HG02642 (cell line): ENCODE results near the gene PA2G4.

Source experiments
- ATAC-seq: cut with Tn5 transposase; IDR thresholded peaks from one replicate; pipeline ENCODE4 v1.9.1; 2021; ENCODE audit warnings: mild to moderate bottlenecking; ENCODE audit not compliant: unreplicated experiment, poor library complexity

Gene PA2G4

DNA sequence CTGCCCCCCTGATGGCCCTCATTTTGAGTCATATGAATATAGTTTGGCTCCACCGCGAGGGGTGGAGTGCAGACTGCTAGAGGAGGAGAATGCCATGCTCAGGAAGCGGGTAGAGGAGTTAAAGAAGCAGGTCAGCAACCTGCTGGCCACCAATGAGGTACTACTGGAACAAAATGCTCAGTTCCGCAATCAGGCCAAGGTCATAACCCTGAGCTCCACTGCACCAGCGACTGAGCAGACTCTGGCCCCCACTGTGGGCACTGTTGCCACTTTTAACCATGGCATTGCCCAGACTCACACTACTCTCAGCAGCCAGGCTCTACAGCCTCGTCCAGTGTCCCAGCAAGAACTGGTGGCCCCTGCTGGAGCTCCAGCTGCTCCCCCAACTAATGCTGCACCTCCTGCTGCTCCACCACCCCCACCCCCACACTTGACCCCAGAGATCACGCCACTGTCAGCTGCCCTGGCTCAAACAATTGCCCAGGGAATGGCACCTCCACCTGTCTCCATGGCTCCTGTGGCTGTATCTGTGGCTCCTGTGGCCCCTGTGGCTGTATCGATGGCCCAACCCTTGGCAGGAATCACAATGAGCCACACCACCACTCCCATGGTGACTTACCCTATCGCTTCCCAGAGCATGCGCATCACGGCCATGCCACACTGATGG is 17.0 kb downstream of the PA2G4 start:
- no peak for ATAC-seq

DNA sequence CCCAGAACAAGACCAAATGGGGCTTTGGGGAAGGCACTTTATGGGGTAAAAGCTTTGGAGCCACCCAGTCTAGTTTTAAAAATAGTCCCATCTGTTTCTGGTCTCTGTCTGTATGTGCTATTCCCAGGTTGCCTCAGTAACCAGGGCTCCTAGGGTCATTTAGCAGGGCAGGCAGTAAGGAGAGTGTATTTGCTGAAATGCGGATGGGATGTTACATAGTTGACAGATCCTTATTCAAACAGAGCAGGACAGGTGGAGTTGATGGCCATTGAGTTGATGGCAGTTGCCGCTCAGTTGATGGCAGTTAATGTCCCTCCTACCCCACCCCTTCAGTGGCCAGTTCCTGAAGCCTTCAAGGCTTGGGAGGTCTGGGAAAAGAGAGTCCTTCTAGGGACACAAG is 18.3 kb downstream of the PA2G4 start:
- ATAC-seq: no peak

DNA sequence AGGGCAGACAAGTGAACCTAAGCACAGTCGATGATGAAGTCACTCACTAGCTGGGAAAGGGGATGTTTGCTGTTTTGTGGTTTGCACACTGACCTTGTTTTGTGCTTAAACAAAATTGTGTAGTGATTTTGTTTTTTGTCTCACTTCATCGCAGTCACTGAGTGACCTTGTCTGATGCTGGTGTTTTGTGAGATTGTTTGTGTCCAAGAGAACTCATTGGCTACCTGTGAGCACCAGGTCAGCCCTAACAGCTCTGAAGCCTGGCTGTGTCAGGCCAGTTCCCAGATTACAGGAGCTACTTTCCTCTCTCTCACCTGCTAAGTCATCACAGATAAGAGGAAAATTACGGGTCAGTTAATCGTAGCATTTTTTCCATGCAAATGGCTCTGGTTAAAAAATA is 19.8 kb downstream of the PA2G4 start:
- no peak for ATAC-seq

DNA sequence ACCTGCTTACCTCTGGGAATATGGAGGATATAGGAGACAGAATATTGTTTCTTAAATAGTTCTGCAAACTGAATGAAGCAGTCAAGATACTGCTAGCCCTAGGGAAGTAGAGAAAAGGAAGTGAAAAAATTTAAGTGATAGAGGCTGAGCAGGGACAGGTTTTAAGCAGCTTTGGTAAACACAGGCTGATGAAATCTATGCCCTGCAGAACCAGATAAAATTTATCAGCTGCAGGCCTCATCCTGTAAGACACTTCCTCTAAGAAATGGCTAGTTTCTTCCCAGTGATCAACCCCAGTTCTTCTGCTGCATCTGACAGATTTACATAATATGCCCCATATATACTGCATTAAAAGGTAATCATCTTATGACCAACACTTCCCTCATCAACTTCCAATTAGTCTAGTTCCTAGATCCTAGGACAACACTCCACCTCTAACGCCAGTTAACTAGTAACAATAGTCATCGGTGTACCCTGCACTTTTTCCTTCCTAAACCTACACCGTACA is 22.4 kb downstream of the PA2G4 start:
- no peak for ATAC-seq

DNA sequence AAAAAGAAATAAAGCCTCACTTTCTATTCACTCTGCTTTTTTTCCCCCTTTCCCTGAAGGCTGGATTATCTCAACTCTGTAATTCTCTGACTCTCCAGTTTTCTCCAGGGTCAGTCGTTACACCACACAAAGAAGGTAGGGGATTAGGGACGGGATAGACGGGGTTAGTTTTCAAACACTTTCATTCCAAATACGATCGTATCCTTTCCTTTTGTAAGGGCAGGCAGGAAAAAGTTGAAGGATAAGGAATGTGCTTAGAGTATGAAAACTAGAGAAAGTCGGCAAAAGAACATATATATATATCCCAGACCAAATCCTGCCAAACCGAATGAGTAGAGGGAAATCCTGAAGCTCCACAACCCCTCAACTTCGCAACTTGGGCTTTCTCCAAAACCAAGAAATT is 23.1 kb downstream of the PA2G4 start:
- ATAC-seq: no peak

DNA sequence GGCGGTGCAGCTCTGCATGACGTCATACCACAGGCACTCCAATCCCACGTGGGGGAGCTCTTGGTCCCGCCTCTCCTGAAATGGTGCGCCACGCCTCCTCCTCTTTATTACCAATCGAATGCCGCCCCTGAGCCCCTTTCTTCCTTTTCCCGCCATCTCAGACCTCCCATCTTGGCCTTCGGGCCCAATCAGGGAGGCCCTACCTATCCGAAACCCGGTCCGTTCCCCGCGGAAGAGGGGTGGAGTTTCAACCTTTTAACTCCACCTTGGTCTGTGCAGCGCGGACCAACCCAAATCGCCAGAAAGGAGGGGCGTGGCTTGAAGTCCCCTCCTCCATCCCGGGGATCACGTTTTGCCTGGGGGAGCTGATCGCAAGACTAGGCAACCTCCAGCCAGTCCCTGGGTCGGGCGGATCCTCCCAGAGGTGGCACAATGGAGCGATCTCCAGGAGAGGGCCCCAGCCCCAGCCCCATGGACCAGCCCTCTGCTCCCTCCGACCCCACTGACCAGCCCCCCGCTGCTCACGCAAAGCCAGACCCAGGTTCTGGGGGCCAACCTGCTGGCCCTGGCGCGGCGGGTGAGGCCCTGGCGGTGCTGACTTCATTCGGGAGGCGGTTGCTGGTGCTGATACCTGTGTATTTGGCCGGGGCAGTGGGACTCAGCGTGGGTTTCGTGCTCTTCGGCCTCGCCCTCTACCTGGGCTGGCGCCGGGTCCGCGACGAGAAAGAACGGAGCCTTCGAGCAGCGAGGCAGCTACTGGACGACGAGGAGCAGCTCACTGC is 23.7 kb downstream of the PA2G4 start, which contains the start of gene ESYT1:
Gene ESYT1 (plus strand): TSS at position 380 of the 782 bp plus-strand sequence. CDS start 53 bp downstream, at position 433.
- peak; percentile 88 for ATAC-seq

DNA sequence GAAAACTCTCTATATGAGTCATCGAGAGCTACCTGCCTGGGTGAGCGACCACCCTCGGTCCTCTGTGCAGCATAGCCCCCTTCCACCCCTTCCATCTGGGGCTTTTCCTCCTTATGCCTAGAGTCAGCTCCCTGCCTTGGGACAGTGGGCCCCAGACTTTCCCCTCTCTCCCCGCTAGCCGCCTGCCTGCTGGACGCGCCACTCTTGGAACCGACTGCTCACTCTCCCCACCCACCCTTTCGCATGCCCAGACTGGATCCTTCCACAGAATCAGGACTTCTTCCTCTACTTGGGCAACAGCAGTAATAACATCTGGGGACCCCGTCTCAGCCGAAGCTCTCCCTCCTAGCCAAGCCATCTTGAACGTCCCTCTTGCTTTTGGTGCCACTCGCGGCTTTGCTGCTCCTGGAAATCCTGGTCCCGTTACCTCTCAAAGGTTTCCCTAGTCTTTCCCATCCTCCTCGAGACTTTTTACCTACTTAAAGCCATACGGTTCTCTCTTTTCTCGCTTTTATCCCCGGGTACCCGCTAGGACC is 24.4 kb downstream of the PA2G4 start:
- ATAC-seq: no peak

DNA sequence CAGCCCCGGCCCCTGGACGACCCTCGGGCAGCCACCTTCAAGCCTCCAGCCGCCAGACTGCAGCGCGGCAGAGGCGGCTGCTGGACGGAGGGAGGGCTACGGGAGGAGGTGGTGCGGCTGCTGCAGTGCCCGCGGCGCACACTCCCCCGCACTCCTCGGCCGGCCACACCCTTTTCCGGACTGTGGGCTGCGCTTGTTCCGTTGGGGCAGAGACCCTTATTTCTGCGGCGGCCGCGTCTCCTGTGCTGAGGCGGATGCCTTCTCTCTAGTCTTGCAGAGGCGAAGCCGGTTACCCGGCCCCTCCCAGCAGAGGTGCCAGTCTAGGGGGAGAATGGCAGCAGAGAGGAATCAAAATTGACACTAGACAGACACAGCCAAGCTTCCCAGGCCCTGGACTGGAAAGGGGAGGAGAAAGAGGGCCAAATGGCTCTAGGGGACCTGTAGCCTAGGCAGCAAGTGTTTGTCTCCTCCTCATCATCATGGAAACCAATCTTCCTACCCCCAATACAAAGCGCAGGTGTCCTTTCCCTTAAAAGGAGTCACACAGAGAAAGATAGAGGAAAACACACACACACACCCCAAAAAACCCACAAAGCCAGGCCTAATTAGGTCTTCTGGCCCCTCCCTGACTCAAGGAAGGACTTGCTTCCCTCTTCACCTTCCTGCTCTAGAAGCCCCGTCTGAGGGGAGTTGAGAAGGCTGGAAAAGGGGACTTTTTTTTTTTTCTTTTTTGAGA is 25.0 kb downstream of the PA2G4 start:
- ATAC-seq: peak; percentile 32

DNA sequence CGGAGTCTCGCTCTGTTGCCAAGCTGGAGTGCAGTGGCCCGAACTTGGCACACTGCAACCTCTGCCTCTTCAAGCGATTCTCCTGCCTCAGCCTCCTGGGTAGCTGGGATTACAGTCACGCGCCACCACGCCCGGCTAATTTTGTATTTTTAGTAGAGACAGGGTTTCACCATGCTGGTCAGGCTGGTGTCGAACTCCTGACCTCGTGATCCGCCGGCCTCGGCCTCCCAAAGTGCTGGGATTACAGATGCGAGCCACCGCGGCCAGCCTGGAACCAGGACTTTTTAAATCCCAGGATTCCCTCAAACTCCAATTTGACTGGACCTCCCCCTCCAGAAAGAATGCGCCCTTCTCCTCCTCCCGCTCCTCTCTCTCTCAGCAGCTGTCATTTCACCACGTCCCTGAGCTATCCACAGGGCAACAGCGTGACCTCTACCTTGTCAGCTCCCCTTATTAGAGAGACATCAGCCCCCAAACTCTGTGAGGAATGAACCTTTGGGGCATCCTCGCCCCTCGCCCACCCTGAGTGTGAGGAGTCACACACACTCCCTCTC is 25.7 kb downstream of the PA2G4 start:
- ATAC-seq: no peak

DNA sequence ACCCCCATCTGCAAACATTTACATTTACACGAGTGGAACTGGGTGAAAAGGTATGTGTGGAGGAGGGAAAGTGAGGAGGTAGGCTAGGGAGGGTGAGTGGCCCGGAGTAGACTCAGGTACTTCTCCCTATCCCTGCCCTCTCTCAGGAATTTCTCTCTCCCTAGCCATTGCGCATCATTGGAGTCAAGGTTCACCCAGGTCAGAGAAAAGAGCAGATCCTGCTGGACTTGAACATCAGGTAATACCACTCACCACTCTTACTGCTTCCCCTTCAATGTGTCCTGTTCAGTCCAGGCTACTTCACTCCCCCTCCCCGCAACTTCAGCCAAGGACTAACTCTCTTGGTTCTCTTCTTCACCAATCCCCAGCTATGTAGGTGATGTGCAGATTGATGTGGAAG is 26.5 kb downstream of the PA2G4 start:
- no peak for ATAC-seq

DNA sequence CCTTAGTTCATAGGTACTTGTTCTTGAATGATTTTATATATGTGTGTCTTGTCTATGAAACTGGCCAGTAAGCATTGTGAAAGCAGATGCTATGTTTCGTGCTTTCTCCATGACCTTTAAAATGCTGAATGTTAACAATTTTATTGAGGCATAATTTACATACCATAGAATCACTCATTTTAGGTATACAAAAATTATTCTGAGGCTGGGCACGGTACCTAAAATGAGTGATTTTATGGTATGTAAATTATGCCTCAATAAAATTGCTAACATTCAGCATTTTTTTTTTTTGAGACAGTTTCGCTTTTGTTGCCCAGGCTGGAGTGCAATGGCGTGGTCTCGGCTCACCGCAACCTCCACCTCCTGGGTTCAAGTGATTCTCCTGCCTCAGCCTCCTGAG is 30.5 kb downstream of the PA2G4 start:
- ATAC-seq: no peak

DNA sequence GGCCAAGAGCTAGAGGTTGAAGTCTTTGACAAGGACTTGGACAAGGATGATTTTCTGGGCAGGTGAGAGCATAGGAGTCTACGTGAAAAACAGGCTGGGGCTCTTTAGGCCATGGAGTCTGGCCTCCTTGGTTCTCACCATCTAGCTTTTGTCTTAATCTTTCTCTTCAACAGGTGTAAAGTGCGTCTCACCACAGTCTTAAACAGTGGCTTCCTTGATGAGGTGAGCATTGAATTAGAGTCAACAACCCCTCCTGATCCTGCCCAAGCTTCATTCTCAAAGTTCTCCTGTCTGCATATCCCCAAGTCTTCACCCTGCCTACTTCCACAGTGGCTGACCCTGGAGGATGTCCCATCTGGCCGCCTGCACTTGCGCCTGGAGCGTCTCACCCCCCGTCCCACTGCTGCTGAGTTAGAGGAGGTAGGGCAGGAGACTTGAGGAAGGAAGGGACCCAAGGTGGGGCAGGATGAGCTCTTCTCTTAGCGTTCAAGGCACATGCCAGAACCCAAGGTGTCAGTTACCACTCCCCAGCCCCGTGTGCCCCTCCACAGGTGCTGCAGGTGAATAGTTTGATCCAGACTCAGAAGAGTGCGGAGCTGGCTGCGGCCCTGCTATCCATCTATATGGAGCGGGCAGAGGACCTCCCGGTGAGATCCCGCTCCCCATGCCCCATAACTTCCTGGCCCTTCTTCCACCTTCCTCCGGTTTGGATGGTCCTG is 33.7 kb downstream of the PA2G4 start:
- no peak for ATAC-seq

DNA sequence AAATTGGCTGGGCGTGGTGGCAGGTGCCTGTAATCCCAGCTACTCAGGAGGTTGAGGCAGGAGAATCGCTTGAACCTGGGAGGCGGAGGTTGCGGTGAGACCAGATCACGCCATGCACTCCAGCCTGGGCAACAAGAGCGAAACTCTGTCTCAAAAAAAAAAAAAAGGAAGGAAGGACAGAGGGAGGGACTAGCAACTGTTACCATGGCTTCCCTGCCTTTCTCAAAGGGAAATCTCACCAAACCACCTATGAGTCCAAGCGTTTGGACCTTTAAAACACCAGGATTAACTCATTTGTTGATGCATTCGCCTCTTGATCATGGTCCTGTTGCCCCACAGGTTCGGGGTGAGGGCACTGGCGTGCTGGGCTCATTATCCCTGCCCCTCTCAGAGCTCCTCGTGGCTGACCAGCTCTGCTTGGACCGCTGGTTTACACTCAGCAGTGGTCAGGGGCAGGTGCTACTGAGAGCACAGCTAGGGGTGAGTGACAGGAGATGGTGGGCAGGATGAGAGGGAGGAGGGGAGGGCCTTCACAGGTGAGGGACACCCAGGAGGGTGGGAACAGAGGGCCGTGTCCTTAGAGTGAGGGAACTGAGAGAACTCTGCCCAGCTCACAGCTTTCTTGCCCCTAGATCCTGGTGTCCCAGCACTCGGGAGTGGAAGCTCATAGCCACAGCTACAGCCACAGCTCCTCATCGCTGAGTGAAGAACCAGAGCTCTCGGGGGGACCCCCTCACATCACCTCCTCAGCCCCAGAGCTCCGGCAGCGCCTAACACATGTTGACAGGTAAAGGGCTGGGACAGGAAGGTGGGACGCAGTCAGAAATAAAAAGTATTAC is 37.8 kb downstream of the PA2G4 start:
- ATAC-seq: no peak

DNA sequence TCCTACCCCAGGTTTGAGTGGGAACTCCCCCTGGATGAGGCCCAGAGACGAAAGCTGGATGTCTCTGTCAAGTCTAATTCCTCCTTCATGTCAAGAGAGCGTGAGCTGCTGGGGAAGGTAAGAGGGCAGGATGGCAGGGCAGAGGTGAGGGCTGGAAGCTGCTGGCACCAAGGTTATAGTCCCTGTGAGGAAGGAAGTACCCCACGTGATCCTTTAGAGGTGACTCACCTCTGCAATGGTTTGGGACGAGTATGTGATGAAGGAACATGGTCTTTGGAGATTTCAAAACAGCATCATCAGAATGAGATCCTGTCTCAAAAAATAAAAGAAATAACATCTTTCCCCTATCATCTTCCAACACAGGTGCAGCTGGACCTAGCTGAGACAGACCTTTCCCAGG is 38.9 kb downstream of the PA2G4 start:
- no peak for ATAC-seq

DNA sequence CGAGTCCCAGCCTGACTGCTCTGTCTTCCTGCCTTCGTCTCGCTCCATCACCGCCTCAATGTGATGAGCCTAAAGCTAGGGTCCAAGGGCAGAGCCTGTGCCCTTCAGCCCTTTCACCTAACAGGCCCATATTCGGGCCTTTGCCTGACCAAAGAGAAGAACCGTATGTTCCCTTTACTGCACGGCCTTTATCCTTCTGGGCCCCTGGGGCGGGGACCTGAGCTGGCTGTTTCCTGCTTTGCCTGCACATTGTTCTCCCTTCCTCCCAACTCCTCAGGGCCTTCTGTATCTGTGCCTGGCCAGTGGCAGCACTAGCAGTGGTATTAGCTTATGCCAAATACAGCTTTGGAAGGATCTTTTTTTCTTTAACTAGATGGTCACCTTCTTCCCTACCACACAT is 39.5 kb downstream of the PA2G4 start:
- ATAC-seq: no peak

DNA sequence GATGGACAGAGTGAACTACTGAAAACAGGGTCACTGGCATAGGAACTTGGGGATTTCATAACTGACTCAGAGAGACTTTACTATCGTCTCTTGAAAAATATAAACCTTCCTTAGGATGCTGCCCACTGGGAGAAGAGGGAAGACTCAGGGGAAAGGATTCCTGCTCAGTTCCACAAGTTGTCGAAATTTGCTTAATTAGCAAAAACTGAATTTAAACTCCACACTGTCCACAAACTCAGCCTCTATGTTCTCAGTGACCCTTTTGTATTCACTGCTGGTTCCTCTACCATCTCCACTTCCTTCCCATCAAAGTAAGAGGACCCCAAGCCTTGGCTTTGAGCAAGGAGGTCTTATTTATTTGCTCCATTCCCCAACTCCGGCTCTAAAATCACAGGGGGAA is 40.9 kb downstream of the PA2G4 start:
- ATAC-seq: no peak

DNA sequence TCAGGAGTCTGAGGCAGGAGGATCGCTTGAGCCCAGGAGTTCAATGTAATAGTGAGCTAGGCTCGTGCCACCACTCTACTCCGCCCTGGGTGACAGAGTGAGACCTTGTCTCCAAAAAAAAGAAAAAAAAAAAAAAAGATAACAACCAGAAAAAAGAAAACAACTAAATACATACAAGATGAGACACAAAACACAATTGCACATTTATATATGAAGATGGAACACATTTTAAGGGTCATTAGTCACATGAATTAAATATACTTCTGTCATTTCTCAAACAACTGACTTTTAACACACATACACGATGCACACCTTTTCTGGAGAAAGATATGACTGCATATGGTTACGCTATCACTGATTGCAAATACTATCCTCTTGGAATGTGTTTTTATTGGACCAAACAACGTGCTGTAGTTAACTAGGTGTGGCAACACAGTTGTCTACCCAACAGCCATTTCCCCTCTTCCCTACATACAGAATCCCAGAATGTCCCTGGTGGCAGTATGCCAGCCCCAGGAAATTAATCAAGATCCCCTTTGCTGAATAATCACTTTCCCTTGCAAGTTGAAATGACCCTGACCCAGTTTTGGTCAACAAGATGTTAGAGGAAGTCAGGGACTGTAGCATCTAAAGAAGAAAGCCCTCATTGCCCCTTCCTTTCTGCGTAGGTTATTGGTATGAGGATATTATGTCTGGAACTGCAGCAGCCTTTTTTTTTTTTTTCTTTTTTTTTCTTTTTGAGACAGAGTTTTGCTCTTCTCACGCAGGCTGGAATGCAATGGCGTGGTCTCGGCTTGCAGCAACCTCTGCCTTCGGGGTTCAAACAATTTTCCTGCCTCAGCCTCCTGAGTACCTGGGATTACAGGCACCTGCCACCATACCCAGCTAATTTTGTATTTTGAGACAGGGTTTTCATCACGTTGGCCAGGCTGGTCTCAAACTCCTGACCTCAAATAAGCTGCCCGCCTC is 42.4 kb downstream of the PA2G4 start:
- no peak for ATAC-seq

DNA sequence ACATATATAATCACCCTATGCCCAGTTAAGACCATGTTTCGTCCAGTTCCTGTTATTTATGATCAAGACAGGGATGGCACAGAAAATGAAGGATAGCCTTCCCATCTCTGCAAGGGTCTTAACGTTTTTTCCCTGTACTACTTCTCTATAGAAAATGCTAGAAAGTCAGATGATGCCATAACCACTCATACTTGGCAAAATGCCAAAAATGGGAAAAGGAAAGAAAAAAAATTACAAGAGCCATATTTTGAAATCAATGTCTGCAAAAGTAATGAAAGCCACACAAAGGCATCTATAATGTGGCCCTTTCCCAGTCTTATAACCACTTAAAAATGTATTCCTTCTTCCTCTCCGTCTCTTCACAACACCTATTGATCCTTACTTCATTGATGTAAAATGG is 46.2 kb downstream of the PA2G4 start:
- no peak for ATAC-seq
